HepG2 (cell line): Measurements from ENCODE around the gene STK36. TPM values are rescaled to one million over a fixed set of nuclear protein-coding genes. Genes with fewer than 3 reads are reported as not detected.

ENCODE experiments used
- ARNT ChIP-seq: fragments of 450-650 bp; IDR thresholded peaks from 2 replicates; pipeline ENCODE4 v1.6.1; 2017
- GPN1 ChIP-seq: sonication (generic); formaldehyde crosslinking; IDR thresholded peaks from 2 replicates; pipeline ENCODE4 v1.5.1; 2020; ENCODE audit warnings: missing genetic modification reagents, borderline replicate concordance
- MLLT10 ChIP-seq: sonication (generic); formaldehyde crosslinking; IDR thresholded peaks from 2 replicates; pipeline ENCODE4 v1.4.0; 2020; ENCODE audit warnings: missing genetic modification reagents
- ZBTB42 ChIP-seq: sonication (generic); formaldehyde crosslinking; IDR thresholded peaks from 2 replicates; pipeline ENCODE4 v1.5.0; 2020; ENCODE audit warnings: mild to moderate bottlenecking, missing genetic modification reagents
- ZNF841 ChIP-seq: sonication (generic); formaldehyde crosslinking; IDR thresholded peaks from 2 replicates; pipeline ENCODE4 v1.8.1; 2023; ENCODE audit warnings: missing genetic modification reagents, borderline replicate concordance
- polyA plus RNA-seq, 8 experiments: library from polyadenylated mRNA; depleted of rRNA in 3 of 8; stranded (reverse) in 7 of 8; unstranded in 1 of 8; fragments of >200 nt; fragmentation: Illumina TruSeq in 4 of 8; extraction: Trizol in 4 of 8; gene quantifications; 2 replicates each; pipeline versions ENCODE4 v1.2.1 to v1.2.3, GENCODE V29; 2011 to 2016; ENCODE audit warnings: low read depth in 4 of 8, missing spikeins in 1 of 8, mixed read lengths in 1 of 8; ENCODE audit not compliant: insufficient read depth in 1 of 8
- total RNA-seq, 5 experiments: library from RNA; depleted of rRNA; stranded (reverse); fragments of >200 nt; fragmentation: Illumina TruSeq; extraction: Trizol; gene quantifications; 2 replicates each; pipeline ENCODE4 v1.2.3, GENCODE V29; 2016; ENCODE audit warnings: low read depth in 1 of 5
- TF ChIP-seq, protein P1 (sequence below): sonication (generic); formaldehyde crosslinking; IDR thresholded peaks from 2 replicates; pipeline ENCODE4 v1.8.0; 2022; ENCODE audit warnings: missing genetic modification reagents, mild to moderate bottlenecking, borderline replicate concordance
- TF ChIP-seq, protein P2 (sequence below): sonication (generic); formaldehyde crosslinking; IDR thresholded peaks from 2 replicates; pipeline ENCODE4 v1.4.0; 2020; ENCODE audit warnings: mild to moderate bottlenecking, missing genetic modification reagents
- TF ChIP-seq, protein P3 (sequence below): sonication (generic); formaldehyde crosslinking; conservative IDR thresholded peaks from 2 replicates; pipeline ENCODE4 v1.8.0; 2022; ENCODE audit warnings: missing genetic modification reagents
- TF ChIP-seq, protein P4 (sequence below), 2 experiments: fragments of 450-650 bp in 1 of 2; sonication (generic) in 1 of 2; formaldehyde crosslinking in 1 of 2; IDR thresholded peaks; 2 replicates each; pipeline versions ENCODE4 v1.6.1 to v1.8.0; 2016 to 2022; ENCODE audit warnings: antibody characterized with exemption in 1 of 2, mild to moderate bottlenecking in 1 of 2, missing genetic modification reagents in 1 of 2
- TF ChIP-seq, protein P5 (sequence below): sonication (generic); formaldehyde crosslinking; IDR thresholded peaks from 2 replicates; pipeline ENCODE4 v1.4.0; 2020; ENCODE audit warnings: missing genetic modification reagents, borderline replicate concordance
- TF ChIP-seq, protein P6 (sequence below): sonication (generic); formaldehyde crosslinking; IDR thresholded peaks from 2 replicates; pipeline ENCODE4 v1.4.0; 2020; ENCODE audit warnings: mild to moderate bottlenecking, missing genetic modification reagents

Gene STK36
- total and polyA plus RNA-seq, 2 of the 13 experiments (the other 11 are each of a cell fraction or from before 2014, with no cell fraction given) = 45.9 to 83.5 TPM

DNA sequence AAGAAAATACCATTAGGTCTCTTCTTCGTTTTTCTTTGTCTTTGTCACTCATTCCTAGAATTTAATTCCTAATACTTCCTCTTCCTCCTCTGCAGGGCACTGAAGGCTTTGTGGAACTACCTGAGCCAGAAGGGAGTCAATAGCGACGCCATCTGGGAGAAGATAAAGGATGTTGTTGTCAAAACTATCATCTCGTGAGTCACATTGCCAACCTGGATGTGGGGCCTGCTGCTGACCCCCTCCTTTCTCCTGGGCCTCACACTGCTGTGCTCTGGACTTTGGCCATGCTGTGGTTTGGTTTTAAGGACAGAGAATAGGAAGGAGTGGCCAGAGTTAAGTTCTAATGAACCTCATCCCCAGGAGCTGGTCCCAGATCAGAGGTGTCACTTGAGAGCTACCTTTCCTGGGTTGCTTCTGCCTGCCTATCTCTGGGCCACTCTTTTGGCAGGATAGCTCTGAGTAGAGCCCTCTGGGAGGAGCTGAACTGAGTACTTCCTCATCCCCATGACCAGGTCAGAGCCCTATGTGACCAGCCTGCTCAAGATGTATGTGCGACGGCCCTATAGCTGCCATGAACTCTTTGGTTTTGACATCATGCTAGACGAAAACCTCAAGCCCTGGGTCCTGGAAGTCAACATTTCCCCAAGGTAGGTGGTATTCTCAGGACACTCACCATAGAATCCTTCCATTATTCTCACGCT, 77.0 kb downstream of the STK36 start (continued):
- TF ChIP-seq ARNT = no peak
- TF ChIP-seq, protein P1, sequence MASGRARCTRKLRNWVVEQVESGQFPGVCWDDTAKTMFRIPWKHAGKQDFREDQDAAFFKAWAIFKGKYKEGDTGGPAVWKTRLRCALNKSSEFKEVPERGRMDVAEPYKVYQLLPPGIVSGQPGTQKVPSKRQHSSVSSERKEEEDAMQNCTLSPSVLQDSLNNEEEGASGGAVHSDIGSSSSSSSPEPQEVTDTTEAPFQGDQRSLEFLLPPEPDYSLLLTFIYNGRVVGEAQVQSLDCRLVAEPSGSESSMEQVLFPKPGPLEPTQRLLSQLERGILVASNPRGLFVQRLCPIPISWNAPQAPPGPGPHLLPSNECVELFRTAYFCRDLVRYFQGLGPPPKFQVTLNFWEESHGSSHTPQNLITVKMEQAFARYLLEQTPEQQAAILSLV (CRISPR knock-in tag) = no peak
- TF ChIP-seq ZBTB42 (CRISPR knock-in tag) = no peak
- TF ChIP-seq, protein P2, sequence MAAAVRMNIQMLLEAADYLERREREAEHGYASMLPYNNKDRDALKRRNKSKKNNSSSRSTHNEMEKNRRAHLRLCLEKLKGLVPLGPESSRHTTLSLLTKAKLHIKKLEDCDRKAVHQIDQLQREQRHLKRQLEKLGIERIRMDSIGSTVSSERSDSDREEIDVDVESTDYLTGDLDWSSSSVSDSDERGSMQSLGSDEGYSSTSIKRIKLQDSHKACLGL (CRISPR knock-in tag) = no peak
- no peak for TF ChIP-seq ZNF841
- TF ChIP-seq GPN1 (CRISPR knock-in tag) = no peak
- TF ChIP-seq, protein P3, sequence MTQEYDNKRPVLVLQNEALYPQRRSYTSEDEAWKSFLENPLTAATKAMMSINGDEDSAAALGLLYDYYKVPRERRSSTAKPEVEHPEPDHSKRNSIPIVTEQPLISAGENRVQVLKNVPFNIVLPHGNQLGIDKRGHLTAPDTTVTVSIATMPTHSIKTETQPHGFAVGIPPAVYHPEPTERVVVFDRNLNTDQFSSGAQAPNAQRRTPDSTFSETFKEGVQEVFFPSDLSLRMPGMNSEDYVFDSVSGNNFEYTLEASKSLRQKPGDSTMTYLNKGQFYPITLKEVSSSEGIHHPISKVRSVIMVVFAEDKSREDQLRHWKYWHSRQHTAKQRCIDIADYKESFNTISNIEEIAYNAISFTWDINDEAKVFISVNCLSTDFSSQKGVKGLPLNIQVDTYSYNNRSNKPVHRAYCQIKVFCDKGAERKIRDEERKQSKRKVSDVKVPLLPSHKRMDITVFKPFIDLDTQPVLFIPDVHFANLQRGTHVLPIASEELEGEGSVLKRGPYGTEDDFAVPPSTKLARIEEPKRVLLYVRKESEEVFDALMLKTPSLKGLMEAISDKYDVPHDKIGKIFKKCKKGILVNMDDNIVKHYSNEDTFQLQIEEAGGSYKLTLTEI (CRISPR knock-in tag) = no peak
- no peak for TF ChIP-seq MLLT10 (CRISPR knock-in tag)
- TF ChIP-seq, protein P4, sequence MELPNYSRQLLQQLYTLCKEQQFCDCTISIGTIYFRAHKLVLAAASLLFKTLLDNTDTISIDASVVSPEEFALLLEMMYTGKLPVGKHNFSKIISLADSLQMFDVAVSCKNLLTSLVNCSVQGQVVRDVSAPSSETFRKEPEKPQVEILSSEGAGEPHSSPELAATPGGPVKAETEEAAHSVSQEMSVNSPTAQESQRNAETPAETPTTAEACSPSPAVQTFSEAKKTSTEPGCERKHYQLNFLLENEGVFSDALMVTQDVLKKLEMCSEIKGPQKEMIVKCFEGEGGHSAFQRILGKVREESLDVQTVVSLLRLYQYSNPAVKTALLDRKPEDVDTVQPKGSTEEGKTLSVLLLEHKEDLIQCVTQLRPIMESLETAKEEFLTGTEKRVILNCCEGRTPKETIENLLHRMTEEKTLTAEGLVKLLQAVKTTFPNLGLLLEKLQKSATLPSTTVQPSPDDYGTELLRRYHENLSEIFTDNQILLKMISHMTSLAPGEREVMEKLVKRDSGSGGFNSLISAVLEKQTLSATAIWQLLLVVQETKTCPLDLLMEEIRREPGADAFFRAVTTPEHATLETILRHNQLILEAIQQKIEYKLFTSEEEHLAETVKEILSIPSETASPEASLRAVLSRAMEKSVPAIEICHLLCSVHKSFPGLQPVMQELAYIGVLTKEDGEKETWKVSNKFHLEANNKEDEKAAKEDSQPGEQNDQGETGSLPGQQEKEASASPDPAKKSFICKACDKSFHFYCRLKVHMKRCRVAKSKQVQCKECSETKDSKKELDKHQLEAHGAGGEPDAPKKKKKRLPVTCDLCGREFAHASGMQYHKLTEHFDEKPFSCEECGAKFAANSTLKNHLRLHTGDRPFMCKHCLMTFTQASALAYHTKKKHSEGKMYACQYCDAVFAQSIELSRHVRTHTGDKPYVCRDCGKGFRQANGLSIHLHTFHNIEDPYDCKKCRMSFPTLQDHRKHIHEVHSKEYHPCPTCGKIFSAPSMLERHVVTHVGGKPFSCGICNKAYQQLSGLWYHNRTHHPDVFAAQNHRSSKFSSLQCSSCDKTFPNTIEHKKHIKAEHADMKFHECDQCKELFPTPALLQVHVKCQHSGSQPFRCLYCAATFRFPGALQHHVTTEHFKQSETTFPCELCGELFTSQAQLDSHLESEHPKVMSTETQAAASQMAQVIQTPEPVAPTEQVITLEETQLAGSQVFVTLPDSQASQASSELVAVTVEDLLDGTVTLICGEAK (IDR thresholded peaks at IDR 0.05) = no peak
- TF ChIP-seq, protein P4 (CRISPR knock-in tag; IDR thresholded peaks at IDR 0.05) = no peak; the same call in 1 of the 2 replicates
- TF ChIP-seq, protein P5, sequence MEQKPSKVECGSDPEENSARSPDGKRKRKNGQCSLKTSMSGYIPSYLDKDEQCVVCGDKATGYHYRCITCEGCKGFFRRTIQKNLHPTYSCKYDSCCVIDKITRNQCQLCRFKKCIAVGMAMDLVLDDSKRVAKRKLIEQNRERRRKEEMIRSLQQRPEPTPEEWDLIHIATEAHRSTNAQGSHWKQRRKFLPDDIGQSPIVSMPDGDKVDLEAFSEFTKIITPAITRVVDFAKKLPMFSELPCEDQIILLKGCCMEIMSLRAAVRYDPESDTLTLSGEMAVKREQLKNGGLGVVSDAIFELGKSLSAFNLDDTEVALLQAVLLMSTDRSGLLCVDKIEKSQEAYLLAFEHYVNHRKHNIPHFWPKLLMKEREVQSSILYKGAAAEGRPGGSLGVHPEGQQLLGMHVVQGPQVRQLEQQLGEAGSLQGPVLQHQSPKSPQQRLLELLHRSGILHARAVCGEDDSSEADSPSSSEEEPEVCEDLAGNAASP = peak; percentile 90; the same call in 1 of the 2 replicates
- TF ChIP-seq, protein P6, sequence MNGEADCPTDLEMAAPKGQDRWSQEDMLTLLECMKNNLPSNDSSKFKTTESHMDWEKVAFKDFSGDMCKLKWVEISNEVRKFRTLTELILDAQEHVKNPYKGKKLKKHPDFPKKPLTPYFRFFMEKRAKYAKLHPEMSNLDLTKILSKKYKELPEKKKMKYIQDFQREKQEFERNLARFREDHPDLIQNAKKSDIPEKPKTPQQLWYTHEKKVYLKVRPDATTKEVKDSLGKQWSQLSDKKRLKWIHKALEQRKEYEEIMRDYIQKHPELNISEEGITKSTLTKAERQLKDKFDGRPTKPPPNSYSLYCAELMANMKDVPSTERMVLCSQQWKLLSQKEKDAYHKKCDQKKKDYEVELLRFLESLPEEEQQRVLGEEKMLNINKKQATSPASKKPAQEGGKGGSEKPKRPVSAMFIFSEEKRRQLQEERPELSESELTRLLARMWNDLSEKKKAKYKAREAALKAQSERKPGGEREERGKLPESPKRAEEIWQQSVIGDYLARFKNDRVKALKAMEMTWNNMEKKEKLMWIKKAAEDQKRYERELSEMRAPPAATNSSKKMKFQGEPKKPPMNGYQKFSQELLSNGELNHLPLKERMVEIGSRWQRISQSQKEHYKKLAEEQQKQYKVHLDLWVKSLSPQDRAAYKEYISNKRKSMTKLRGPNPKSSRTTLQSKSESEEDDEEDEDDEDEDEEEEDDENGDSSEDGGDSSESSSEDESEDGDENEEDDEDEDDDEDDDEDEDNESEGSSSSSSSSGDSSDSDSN (CRISPR knock-in tag) = no peak
